HepG2 (cell line): Measurements from ENCODE around the gene TAB2. TPM values are rescaled to one million over a fixed set of nuclear protein-coding genes. Genes with fewer than 3 reads are reported as not detected.

Source experiments
- ATAC-seq: fragments of 200-7000 bp; cut with Tn5 transposase; 3 replicates; pipeline ENCODE4 v1.9.1; 2020; ENCODE audit warnings: mild to moderate bottlenecking, moderate library complexity
- BruUV-seq: library from RNA; stranded (reverse); fragments of 400-500 nt; replicated peaks from 2 replicates; lab custom pipeline; 2021; lab: Mats Ljungman, UMichigan
- CTCF ChIA-PET: fragments of 300-600 bp; formaldehyde crosslinking; extraction: SDS; loops from one replicate; lab custom pipeline; 2021; ENCODE audit warnings: low total read pairs, inconsistent platforms, low intra/inter-chr PET ratio; lab: Yijun Ruan, JAX
- POLR2A ChIA-PET: fragments of 350-600 bp; sonication (Branson Sonifier 250); formaldehyde crosslinking; loops from one replicate; lab custom pipeline; 2020; ENCODE audit warnings: antibody characterized with exemption, inconsistent platforms; lab: Yijun Ruan, JAX
- DNase-seq: peaks from one replicate; pipeline ENCODE4 v3.0.0-alpha.2; 2015; ENCODE audit warnings: low spot score
- FAIRE-seq: peaks from 3 replicates; lab custom pipeline; 2011; peaks lifted over from hg19 to GRCh38; lab: Jason Lieb, UNC
- H2AFZ ChIP-seq: one replicate; pipeline ENCODE4 v1.6.1; 2011; ENCODE audit warnings: low read length, inconsistent platforms
- H3K27ac ChIP-seq: fragments of 300-600 bp; 3 replicates; pipeline ENCODE4 v1.8.0; 2011; ENCODE audit warnings: mixed run types, mild to moderate bottlenecking, mixed read lengths, low read length, inconsistent platforms; ENCODE audit not compliant: insufficient read depth; ENCODE audit errors: extremely low read length
- H3K27me3 ChIP-seq, 2 experiments: fragments of 200-600 bp in 1 of 2; 2 replicates in 1 of 2; 3 replicates in 1 of 2; pipeline versions ENCODE4 v1.6.0 to v1.8.0; 2011; ENCODE audit warnings: low read length in 2 of 2, mild to moderate bottlenecking in 2 of 2, moderate library complexity in 2 of 2, inconsistent platforms in 1 of 2; ENCODE audit not compliant: insufficient read depth in 2 of 2, control insufficient read depth in 1 of 2
- H3K36me3 ChIP-seq, 2 experiments: fragments of 200-600 bp in 1 of 2; replicated peaks in 1 of 2; 2 replicates in 1 of 2; 3 replicates in 1 of 2; pipeline versions ENCODE4 v1.5.1 to v1.8.0; 2011; ENCODE audit warnings: low read length in 2 of 2, inconsistent platforms in 1 of 2; ENCODE audit not compliant: insufficient read depth in 2 of 2, control insufficient read depth in 1 of 2
- H3K4me1 ChIP-seq: 2 replicates; pipeline ENCODE4 v1.5.1; 2012; ENCODE audit warnings: low read length, inconsistent platforms; ENCODE audit not compliant: insufficient read depth
- H3K4me2 ChIP-seq: 2 replicates; pipeline ENCODE4 v1.6.0; 2011; ENCODE audit warnings: low read depth, low read length, inconsistent platforms
- H3K4me3 ChIP-seq, 3 experiments: fragments of 200-600 bp in 1 of 3; sonication (generic), shearing (Covaris generic) in 1 of 3; replicated peaks in 1 of 3; 2 replicates each; pipeline ENCODE4 v1.5.1; 2011 to 2016; ENCODE audit warnings: low read length in 3 of 3, inconsistent platforms in 2 of 3, low read depth in 2 of 3, mild to moderate bottlenecking in 2 of 3, control low read depth in 1 of 3, mixed read lengths in 1 of 3; ENCODE audit not compliant: insufficient read depth in 1 of 3
- H3K79me2 ChIP-seq: one replicate; pipeline ENCODE4 v1.6.1; 2011; ENCODE audit warnings: low read length, inconsistent platforms; ENCODE audit not compliant: insufficient read depth
- H3K9ac ChIP-seq: 2 replicates; pipeline ENCODE4 v1.6.0; 2011; ENCODE audit warnings: mild to moderate bottlenecking, low read depth, low read length, inconsistent platforms; ENCODE audit not compliant: insufficient read depth
- H3K9me3 ChIP-seq: 2 replicates; pipeline ENCODE4 v1.5.1; 2012; ENCODE audit warnings: mild to moderate bottlenecking, low read length
- H4K20me1 ChIP-seq: 2 replicates; pipeline ENCODE4 v1.6.0; 2011; ENCODE audit warnings: inconsistent platforms, mild to moderate bottlenecking, low read length, moderate library complexity; ENCODE audit not compliant: insufficient read depth
- ATRX ChIP-seq: sonication (generic); formaldehyde crosslinking; IDR thresholded peaks from 2 replicates; pipeline ENCODE4 v1.4.0; 2020; ENCODE audit warnings: missing genetic modification reagents, borderline replicate concordance
- CREB1 ChIP-seq, 2 experiments: fragments of 450-650 bp in 1 of 2; IDR thresholded peaks; 2 replicates each; pipeline ENCODE4 v1.6.1; 2016 to 2017; ENCODE audit warnings: control low read depth in 1 of 2, mild to moderate bottlenecking in 1 of 2, missing compliant biosample characterization in 1 of 2, missing genetic modification characterization in 1 of 2
- MAFG ChIP-seq: sonication (generic); formaldehyde crosslinking; IDR thresholded peaks from 2 replicates; pipeline ENCODE4 v1.5.1; 2020; ENCODE audit warnings: mild to moderate bottlenecking, missing genetic modification reagents
- SRY ChIP-seq: sonication (generic); formaldehyde crosslinking; IDR thresholded peaks from 2 replicates; pipeline ENCODE4 v1.8.0; 2022; ENCODE audit warnings: mild to moderate bottlenecking, missing genetic modification reagents
- ZNF17 ChIP-seq: sonication (generic); formaldehyde crosslinking; IDR thresholded peaks from 2 replicates; pipeline ENCODE4 v1.5.0; 2020; ENCODE audit warnings: mild to moderate bottlenecking, missing genetic modification reagents
- WGBS: methylation state at CpG from one replicate; pipeline ENCODE4 v1.1.6; 2017; ENCODE audit warnings: low lambda C conversion rate; 5-methylcytosine and 5-hydroxymethylcytosine counted together
- in situ Hi-C: cut with HindIII; loops from 2 replicates; pipeline ENCODE4 v1.10.0; 2017; ENCODE audit warnings: low pct_unique_long_range_greater_than_20kb; ENCODE audit not compliant: extremely low pct_ligation_motif_present
- intact Hi-C: fragments of 100-400 bp; cut with micrococcal nuclease; formaldehyde crosslinking; loops from one replicate; pipeline ENCODE4 v1.10.0; 2022; ENCODE audit not compliant: unreplicated experiment
- polyA plus RNA-seq, 8 experiments: library from polyadenylated mRNA; depleted of rRNA in 3 of 8; stranded (reverse) in 7 of 8; unstranded in 1 of 8; fragments of >200 nt; fragmentation: Illumina TruSeq in 4 of 8; extraction: Trizol in 4 of 8; gene quantifications; 2 replicates each; pipeline versions ENCODE4 v1.2.1 to v1.2.3, GENCODE V29; 2011 to 2016; ENCODE audit warnings: low read depth in 4 of 8, missing spikeins in 1 of 8, mixed read lengths in 1 of 8; ENCODE audit not compliant: insufficient read depth in 1 of 8
- total RNA-seq, 5 experiments: library from RNA; depleted of rRNA; stranded (reverse); fragments of >200 nt; fragmentation: Illumina TruSeq; extraction: Trizol; gene quantifications; 2 replicates each; pipeline ENCODE4 v1.2.3, GENCODE V29; 2016; ENCODE audit warnings: low read depth in 1 of 5
- TF ChIP-seq, protein P1 (sequence below): sonication (generic); formaldehyde crosslinking; conservative IDR thresholded peaks from 2 replicates; pipeline ENCODE4 v1.4.0; 2020; ENCODE audit warnings: missing genetic modification reagents

TAB2 gene
- total and polyA plus RNA-seq, 2 of the 13 experiments (the other 11 are each of a cell fraction or from before 2014, with no cell fraction given) = 23.7 to 50.2 TPM

DNA sequence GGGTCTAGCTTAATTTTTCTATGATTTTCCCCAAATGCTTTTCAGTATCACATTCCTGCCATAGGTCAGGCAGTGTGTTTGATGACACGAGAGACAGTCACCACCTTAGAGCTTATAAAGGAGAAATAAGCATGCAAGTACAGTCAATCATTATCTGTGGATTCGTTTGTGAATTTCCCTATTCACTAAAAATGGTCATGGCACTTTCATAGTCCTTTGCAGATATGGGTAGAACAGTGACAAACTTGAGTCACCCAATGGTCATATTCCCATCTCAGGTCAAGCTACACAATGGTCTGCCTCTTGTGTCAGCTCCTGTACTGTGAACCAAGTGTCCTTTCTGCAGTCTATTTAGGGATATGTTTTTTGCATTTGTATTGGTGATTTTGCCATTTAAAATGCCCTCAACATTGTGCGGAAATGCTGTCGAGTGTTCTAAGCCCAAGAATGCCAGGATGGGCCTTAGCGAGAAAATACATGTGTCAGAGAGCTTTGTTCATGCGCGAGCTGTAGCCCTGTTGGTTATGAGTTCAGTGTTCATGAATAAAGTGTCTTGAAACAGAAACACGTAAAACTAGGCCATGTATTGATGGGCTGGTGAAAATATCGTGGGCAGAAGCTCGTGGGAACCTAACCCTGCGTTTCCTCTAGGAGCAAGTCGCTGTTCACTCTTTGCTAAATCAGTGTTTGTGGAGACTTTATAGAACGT is 102.3 kb downstream of the TAB2 start:
- peaks cover 16% of the 10 kb centered on the region for H3K4me1 ChIP-seq
- ChIA-PET CTCF (no interaction called here), POLR2A (no interaction called here)
- FAIRE-seq = no peak
- H3K36me3 ChIP-seq = no peaks in the 10 kb centered on the region
- no peaks in the 10 kb centered on the region for H4K20me1 ChIP-seq
- intact Hi-C loops = loop anchor here (5.0 kb wide), 1 partner anchor 103 kb away; the partner anchor contains the start of gene TAB2
- no peak overlapping the region for H2AFZ ChIP-seq
- BruUV-seq = no TSS peak
- no peaks in the 10 kb centered on the region for H3K9me3 ChIP-seq
- in situ Hi-C loops = no loop called here
- no peak overlapping the region for H3K4me3 ChIP-seq
- H3K79me2 ChIP-seq = no peaks in the 10 kb centered on the region
- 51% methylated on average over 13 of the region's 13 CpGs for WGBS
- no peak overlapping the region for H3K4me2 ChIP-seq
- no peak overlapping the region for H3K9ac ChIP-seq
- DNase-seq = no peak
- TF ChIP-seq SRY (CRISPR knock-in tag) = no peak
- TF ChIP-seq ATRX (CRISPR knock-in tag) = no peak
- TF ChIP-seq ZNF17 (CRISPR knock-in tag) = no peak
- TF ChIP-seq CREB1 (IDR thresholded peaks at IDR 0.05) = 0 out of 2 replicates have a peak, but pooled peaks have one; percentile 28
- no peak for TF ChIP-seq CREB1 (CRISPR knock-in tag; IDR thresholded peaks at IDR 0.05)
- ATAC-seq = no peak
- peaks cover 0 to 13% of the 10 kb centered on the region in 2 experiments; a peak in 3 of 5 replicates for H3K27me3 ChIP-seq
- H3K27ac ChIP-seq = no peak overlapping the region

DNA sequence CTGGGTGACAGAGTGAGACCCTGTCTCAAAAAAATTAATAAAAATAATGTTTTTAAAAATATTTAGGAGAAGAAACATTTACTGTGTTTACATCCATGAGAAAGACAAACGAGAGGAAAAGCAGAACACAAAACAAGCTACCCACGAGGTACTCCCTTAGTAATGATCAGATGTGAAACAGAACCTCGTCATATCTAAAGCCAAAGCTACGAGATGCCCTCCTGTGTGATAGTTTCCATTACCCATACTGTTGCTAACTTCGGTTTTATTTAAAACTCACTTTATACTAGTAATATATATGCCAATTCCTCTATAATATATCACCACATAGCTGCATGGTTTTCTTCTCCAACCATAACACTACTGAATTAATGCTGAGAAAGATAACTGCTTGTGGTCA is 103.6 kb downstream of the TAB2 start:
- no peaks in the 10 kb centered on the region for H4K20me1 ChIP-seq
- H3K4me1 ChIP-seq = peaks cover 16% of the 10 kb centered on the region
- H3K36me3 ChIP-seq = no peaks in the 10 kb centered on the region
- ChIA-PET CTCF (no interaction called here), POLR2A (interaction anchor here (1.3 kb wide), 1 partner anchor 339 kb away, joined by 3 read pairs; no protein-coding TSS in a partner anchor)
- in situ Hi-C loops (no loop called here), intact Hi-C loops (loop anchor here (5.0 kb wide), 1 partner anchor 104 kb away; the partner anchor contains the start of gene TAB2)
- no peak overlapping the region for H3K27ac ChIP-seq
- FAIRE-seq = no peak
- H3K27me3 ChIP-seq = peaks cover 1 to 25% of the 10 kb centered on the region in 2 experiments; a peak in 4 of 5 replicates
- no peak overlapping the region for H3K4me3 ChIP-seq
- H3K9me3 ChIP-seq = no peaks in the 10 kb centered on the region
- no peaks in the 10 kb centered on the region for H3K79me2 ChIP-seq
- no peak for ATAC-seq
- no TSS peak for BruUV-seq
- H2AFZ ChIP-seq = no peak overlapping the region
- H3K4me2 ChIP-seq = no peak overlapping the region
- TF ChIP-seq MAFG = no peak
- TF ChIP-seq, protein P1, sequence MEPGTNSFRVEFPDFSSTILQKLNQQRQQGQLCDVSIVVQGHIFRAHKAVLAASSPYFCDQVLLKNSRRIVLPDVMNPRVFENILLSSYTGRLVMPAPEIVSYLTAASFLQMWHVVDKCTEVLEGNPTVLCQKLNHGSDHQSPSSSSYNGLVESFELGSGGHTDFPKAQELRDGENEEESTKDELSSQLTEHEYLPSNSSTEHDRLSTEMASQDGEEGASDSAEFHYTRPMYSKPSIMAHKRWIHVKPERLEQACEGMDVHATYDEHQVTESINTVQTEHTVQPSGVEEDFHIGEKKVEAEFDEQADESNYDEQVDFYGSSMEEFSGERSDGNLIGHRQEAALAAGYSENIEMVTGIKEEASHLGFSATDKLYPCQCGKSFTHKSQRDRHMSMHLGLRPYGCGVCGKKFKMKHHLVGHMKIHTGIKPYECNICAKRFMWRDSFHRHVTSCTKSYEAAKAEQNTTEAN (CRISPR knock-in tag) = no peak
- no peak for DNase-seq
- no peak overlapping the region for H3K9ac ChIP-seq
- WGBS = 11% methylated on average over 5 of the region's 5 CpGs
